ENCODE data around the gene POLL.

The POLL gene

DNA sequence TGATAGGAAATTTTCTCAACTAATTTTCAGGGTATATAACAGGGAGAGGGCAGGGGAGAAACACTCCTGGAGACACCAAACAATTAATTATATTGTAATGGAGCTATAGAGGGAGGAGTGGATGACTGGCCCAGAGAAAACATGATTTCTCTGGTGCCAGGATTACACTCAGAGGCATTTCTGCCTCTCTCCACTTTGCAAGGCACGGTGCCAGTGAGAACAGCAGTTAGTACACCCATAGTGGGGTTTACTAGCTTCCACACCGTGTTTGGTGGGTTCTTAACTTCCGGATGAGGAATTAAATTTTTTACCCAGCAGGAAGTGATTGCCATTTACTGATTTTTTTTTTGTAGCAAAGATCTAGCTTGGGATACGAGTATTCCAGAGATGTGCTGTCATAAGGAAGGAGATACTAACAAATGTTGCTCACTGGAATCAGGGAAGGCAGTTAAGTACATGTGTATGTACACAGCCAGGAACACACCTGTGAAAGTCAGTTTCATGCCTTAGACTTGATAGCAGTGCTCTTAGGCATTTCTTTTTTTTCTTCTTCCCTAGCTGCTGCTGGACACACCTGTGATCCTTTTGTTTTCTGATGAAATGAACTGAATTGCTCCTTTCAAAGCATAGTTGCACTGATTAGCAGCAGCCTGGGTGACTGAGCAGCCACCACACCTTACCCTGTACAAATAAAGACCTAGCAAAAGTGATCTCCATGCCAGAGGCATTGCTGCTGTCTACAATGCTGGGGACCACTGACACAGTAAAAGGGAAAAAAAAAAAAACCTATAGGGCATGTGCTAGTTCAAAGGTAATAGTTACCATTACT lies 58.1 kb downstream of the POLL start:
- no peak for ATAC-seq
- TF ChIP-seq GLIS3 (CRISPR knock-in tag; IDR thresholded peaks at IDR 0.05): no peak
- TF ChIP-seq CSDC2 (CRISPR knock-in tag; IDR thresholded peaks at IDR 0.05): no peak
- TF ChIP-seq ISL1 (CRISPR knock-in tag; IDR thresholded peaks at IDR 0.05): no peak
- no peak for TF ChIP-seq ZNF8 (CRISPR knock-in tag; IDR thresholded peaks at IDR 0.05)
- TF ChIP-seq ZFP30 (CRISPR knock-in tag; IDR thresholded peaks at IDR 0.05): no peak
- TF ChIP-seq, protein P1, sequence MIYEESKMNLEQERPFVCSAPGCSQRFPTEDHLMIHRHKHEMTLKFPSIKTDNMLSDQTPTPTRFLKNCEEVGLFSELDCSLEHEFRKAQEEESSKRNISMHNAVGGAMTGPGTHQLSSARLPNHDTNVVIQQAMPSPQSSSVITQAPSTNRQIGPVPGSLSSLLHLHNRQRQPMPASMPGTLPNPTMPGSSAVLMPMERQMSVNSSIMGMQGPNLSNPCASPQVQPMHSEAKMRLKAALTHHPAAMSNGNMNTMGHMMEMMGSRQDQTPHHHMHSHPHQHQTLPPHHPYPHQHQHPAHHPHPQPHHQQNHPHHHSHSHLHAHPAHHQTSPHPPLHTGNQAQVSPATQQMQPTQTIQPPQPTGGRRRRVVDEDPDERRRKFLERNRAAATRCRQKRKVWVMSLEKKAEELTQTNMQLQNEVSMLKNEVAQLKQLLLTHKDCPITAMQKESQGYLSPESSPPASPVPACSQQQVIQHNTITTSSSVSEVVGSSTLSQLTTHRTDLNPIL (CRISPR knock-in tag; IDR thresholded peaks at IDR 0.05; ENCODE audit: low read depth): no peak
- TF ChIP-seq ZNF70 (CRISPR knock-in tag; IDR thresholded peaks at IDR 0.05): no peak
- TF ChIP-seq ARNTL (CRISPR knock-in tag; IDR thresholded peaks at IDR 0.05; ENCODE audit: borderline replicate concordance, low read depth): no peak
- TF ChIP-seq, protein P2, sequence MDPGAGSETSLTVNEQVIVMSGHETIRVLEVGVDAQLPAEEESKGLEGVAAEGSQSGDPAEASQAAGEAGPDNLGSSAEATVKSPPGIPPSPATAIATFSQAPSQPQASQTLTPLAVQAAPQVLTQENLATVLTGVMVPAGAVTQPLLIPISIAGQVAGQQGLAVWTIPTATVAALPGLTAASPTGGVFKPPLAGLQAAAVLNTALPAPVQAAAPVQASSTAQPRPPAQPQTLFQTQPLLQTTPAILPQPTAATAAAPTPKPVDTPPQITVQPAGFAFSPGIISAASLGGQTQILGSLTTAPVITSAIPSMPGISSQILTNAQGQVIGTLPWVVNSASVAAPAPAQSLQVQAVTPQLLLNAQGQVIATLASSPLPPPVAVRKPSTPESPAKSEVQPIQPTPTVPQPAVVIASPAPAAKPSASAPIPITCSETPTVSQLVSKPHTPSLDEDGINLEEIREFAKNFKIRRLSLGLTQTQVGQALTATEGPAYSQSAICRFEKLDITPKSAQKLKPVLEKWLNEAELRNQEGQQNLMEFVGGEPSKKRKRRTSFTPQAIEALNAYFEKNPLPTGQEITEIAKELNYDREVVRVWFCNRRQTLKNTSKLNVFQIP (CRISPR knock-in tag; IDR thresholded peaks at IDR 0.05; ENCODE audit: borderline replicate concordance, low read depth): no peak
- TF ChIP-seq ZNF565 (CRISPR knock-in tag; conservative IDR thresholded peaks at IDR 0.05; ENCODE audit: low read depth): no peak

DNA sequence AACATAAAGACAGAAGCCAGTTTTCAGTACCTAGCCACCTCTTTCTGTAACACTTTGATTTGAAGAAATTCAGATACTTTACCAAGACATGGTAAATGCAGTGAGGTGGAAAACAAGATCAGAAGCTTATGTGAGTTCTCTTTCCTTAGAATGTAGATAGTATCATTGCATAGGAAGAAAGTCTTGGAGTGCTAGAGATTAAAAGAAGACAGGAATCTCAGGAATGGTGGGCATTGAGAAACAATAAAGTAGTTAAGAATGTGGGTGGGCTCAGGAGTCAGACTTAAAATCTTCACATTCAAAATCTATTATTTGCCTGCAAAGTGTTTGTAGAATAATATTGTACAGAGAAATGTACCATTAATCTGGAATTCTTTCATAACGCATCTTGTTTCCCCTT lies 58.9 kb downstream of the POLL start:
- TF ChIP-seq, protein P3, sequence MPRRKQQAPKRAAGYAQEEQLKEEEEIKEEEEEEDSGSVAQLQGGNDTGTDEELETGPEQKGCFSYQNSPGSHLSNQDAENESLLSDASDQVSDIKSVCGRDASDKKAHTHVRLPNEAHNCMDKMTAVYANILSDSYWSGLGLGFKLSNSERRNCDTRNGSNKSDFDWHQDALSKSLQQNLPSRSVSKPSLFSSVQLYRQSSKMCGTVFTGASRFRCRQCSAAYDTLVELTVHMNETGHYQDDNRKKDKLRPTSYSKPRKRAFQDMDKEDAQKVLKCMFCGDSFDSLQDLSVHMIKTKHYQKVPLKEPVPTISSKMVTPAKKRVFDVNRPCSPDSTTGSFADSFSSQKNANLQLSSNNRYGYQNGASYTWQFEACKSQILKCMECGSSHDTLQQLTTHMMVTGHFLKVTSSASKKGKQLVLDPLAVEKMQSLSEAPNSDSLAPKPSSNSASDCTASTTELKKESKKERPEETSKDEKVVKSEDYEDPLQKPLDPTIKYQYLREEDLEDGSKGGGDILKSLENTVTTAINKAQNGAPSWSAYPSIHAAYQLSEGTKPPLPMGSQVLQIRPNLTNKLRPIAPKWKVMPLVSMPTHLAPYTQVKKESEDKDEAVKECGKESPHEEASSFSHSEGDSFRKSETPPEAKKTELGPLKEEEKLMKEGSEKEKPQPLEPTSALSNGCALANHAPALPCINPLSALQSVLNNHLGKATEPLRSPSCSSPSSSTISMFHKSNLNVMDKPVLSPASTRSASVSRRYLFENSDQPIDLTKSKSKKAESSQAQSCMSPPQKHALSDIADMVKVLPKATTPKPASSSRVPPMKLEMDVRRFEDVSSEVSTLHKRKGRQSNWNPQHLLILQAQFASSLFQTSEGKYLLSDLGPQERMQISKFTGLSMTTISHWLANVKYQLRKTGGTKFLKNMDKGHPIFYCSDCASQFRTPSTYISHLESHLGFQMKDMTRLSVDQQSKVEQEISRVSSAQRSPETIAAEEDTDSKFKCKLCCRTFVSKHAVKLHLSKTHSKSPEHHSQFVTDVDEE (CRISPR knock-in tag; IDR thresholded peaks at IDR 0.05): no peak
- no peak for TF ChIP-seq ISL1 (CRISPR knock-in tag; IDR thresholded peaks at IDR 0.05)
- TF ChIP-seq ZNF70 (CRISPR knock-in tag; IDR thresholded peaks at IDR 0.05): no peak
- TF ChIP-seq ESRRG (CRISPR knock-in tag; IDR thresholded peaks at IDR 0.05): no peak
- TF ChIP-seq ZNF565 (CRISPR knock-in tag; conservative IDR thresholded peaks at IDR 0.05; ENCODE audit: low read depth): no peak
- no peak for TF ChIP-seq BACH2 (CRISPR knock-in tag; IDR thresholded peaks at IDR 0.05; ENCODE audit: borderline replicate concordance)
- no peak for TF ChIP-seq ZFP3 (CRISPR knock-in tag; IDR thresholded peaks at IDR 0.05)
- TF ChIP-seq, protein P4, sequence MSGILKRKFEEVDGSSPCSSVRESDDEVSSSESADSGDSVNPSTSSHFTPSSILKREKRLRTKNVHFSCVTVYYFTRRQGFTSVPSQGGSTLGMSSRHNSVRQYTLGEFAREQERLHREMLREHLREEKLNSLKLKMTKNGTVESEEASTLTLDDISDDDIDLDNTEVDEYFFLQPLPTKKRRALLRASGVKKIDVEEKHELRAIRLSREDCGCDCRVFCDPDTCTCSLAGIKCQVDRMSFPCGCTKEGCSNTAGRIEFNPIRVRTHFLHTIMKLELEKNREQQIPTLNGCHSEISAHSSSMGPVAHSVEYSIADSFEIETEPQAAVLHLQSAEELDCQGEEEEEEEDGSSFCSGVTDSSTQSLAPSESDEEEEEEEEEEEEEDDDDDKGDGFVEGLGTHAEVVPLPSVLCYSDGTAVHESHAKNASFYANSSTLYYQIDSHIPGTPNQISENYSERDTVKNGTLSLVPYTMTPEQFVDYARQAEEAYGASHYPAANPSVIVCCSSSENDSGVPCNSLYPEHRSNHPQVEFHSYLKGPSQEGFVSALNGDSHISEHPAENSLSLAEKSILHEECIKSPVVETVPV (CRISPR knock-in tag; IDR thresholded peaks at IDR 0.05): no peak
- TF ChIP-seq ZC3H10 (CRISPR knock-in tag; IDR thresholded peaks at IDR 0.05): no peak
- TF ChIP-seq OSR1 (CRISPR knock-in tag; IDR thresholded peaks at IDR 0.05): no peak
- ATAC-seq: no peak

All from SK-N-SH treated with all-trans-retinoic acid at 6 μM for 48 hours (cell line).